HCT116 (cell line): ENCODE results near the gene GRIK2. TPM values are rescaled to one million over a fixed set of nuclear protein-coding genes. Genes with fewer than 3 reads are reported as not detected.

Source experiments
- ATAC-seq: fragments of 200-7000 bp; cut with Tn5 transposase; 2 replicates; pipeline ENCODE4 v1.9.1; 2020; ENCODE audit warnings: mild to moderate bottlenecking, moderate library complexity
- BruUV-seq: library from RNA; stranded (reverse); fragments of 400-500 nt; replicated peaks from 2 replicates; lab custom pipeline; 2021; lab: Mats Ljungman, UMichigan
- CTCF ChIA-PET: fragments of 300-600 bp; sonication (Branson Sonifier 250); formaldehyde crosslinking; loops from one replicate; lab custom pipeline; 2021; ENCODE audit warnings: antibody characterized with exemption; lab: Charles Lee
- POLR2A ChIA-PET: fragments of 300-600, 350-600 bp; sonication (Branson Sonifier 250); formaldehyde crosslinking; loops from one replicate; lab custom pipeline; 2021; ENCODE audit warnings: antibody characterized with exemption; lab: Charles Lee
- RAD21 ChIA-PET, 2 experiments: fragments of 300-600 bp; sonication (Branson Sonifier 250); formaldehyde crosslinking; loops; one replicate each; lab custom pipeline; 2023; ENCODE audit warnings: low total read pairs in 2 of 2; ENCODE audit not compliant: uncharacterized antibody in 2 of 2, unreplicated experiment in 2 of 2, low non-redundant PET in 1 of 2; lab: Charles Lee
- DNase-seq: peaks from one replicate; pipeline ENCODE4 v3.0.0-alpha.2; 2010; ENCODE audit warnings: low read depth, low spot score
- H2AFZ ChIP-seq: fragments of 200-600 bp; shearing (Covaris generic), sonication (generic); 2 replicates; pipeline ENCODE4 v1.6.1; 2017; ENCODE audit warnings: low read depth, mixed run types, mixed read lengths, antibody characterized with exemption, low read length; ENCODE audit not compliant: poor library complexity, severe bottlenecking
- H3K27ac ChIP-seq: 2 replicates; pipeline ENCODE4 v1.5.1; 2012; ENCODE audit warnings: low read depth, low read length
- H3K27me3 ChIP-seq: fragments of 200-600 bp; sonication (generic); 2 replicates; pipeline ENCODE4 v1.6.1; 2016; ENCODE audit warnings: mixed run types, low read length, mixed read lengths; ENCODE audit not compliant: insufficient read depth
- H3K36me3 ChIP-seq, 2 experiments: fragments of 200-500 bp in 1 of 2; fragments of 200-600 bp in 1 of 2; sonication (Bioruptor generic) in 1 of 2; sonication (generic) in 1 of 2; 2 replicates each; pipeline versions ENCODE4 v1.5.1 to v1.6.1; 2014 to 2016; ENCODE audit warnings: low read length in 2 of 2, inconsistent platforms in 1 of 2, mixed read lengths in 1 of 2, mixed run types in 1 of 2; ENCODE audit not compliant: insufficient read depth in 2 of 2, control insufficient read depth in 1 of 2
- H3K4me1 ChIP-seq, 2 experiments: fragments of 200-600 bp in 1 of 2; sonication (generic) in 1 of 2; 2 replicates each; pipeline versions ENCODE4 v1.5.1 to v1.6.1; 2012 to 2017; ENCODE audit warnings: low read length in 2 of 2, inconsistent platforms in 1 of 2, mild to moderate bottlenecking in 1 of 2, mixed read lengths in 1 of 2, mixed run types in 1 of 2, moderate library complexity in 1 of 2; ENCODE audit not compliant: insufficient read depth in 2 of 2, control insufficient read depth in 1 of 2
- H3K4me2 ChIP-seq: fragments of 200-600 bp; sonication (generic); 2 replicates; pipeline ENCODE4 v1.6.1; 2017; ENCODE audit warnings: mixed run types, low read length, mixed read lengths
- H3K4me3 ChIP-seq, 2 experiments: fragments of 200-600 bp in 1 of 2; sonication (generic) in 1 of 2; replicated peaks in 1 of 2; 2 replicates each; pipeline ENCODE4 v1.5.1; 2011 to 2016; ENCODE audit warnings: low read length in 2 of 2, control low read depth in 1 of 2, low read depth in 1 of 2, mild to moderate bottlenecking in 1 of 2, mixed read lengths in 1 of 2, mixed run types in 1 of 2
- H3K79me2 ChIP-seq: fragments of 200-600 bp; sonication (generic); 2 replicates; pipeline ENCODE4 v1.6.1; 2017; ENCODE audit warnings: mild to moderate bottlenecking, mixed run types, low read length, moderate library complexity, mixed read lengths; ENCODE audit not compliant: insufficient read depth
- H3K9ac ChIP-seq: fragments of 200-600 bp; sonication (generic); 2 replicates; pipeline ENCODE4 v1.6.1; 2016; ENCODE audit warnings: low read length, mixed read lengths
- H3K9me2 ChIP-seq: fragments of 200-600 bp; sonication (generic), shearing (Covaris generic); 2 replicates; pipeline ENCODE4 v1.6.1; 2017; ENCODE audit warnings: mixed run types, mild to moderate bottlenecking, moderate library complexity; ENCODE audit not compliant: insufficient read depth
- H3K9me3 ChIP-seq, 2 experiments: fragments of 200-500 bp in 1 of 2; fragments of 200-600 bp in 1 of 2; sonication (Bioruptor generic) in 1 of 2; sonication (generic) in 1 of 2; 2 replicates each; pipeline ENCODE4 v1.6.1; 2014 to 2017; ENCODE audit warnings: low read length in 2 of 2, mixed read lengths in 2 of 2, inconsistent platforms in 1 of 2, low read depth in 1 of 2, mild to moderate bottlenecking in 1 of 2, mixed run types in 1 of 2, moderate library complexity in 1 of 2; ENCODE audit not compliant: control insufficient read depth in 1 of 2, insufficient read depth in 1 of 2
- H4K20me1 ChIP-seq: fragments of 200-600 bp; sonication (generic), shearing (Covaris generic); 2 replicates; pipeline ENCODE4 v1.6.1; 2017; ENCODE audit warnings: mixed run types, mild to moderate bottlenecking, moderate library complexity; ENCODE audit not compliant: insufficient read depth
- CBX3 ChIP-seq: IDR thresholded peaks from 2 replicates; pipeline ENCODE4 v1.6.1; 2012; ENCODE audit warnings: low read depth
- CEBPB ChIP-seq: IDR thresholded peaks from 2 replicates; pipeline ENCODE4 v1.6.1; 2012; ENCODE audit warnings: low read depth
- EGR1 ChIP-seq: IDR thresholded peaks from 2 replicates; pipeline ENCODE4 v1.6.1; 2012; ENCODE audit warnings: low read depth
- POLR2A ChIP-seq: IDR thresholded peaks from 2 replicates; pipeline ENCODE4 v1.7.0; 2011; ENCODE audit warnings: borderline replicate concordance; ENCODE audit not compliant: insufficient read depth, insufficient read length; ENCODE audit errors: extremely low read depth
- POLR2AphosphoS5 ChIP-seq: IDR thresholded peaks from 2 replicates; pipeline ENCODE4 v1.6.1; 2011; ENCODE audit warnings: mild to moderate bottlenecking, low read depth, low read length, moderate library complexity
- YY1 ChIP-seq: IDR thresholded peaks from 2 replicates; pipeline ENCODE4 v1.6.1; 2011; ENCODE audit warnings: low read length, low read depth, moderate library complexity, mild to moderate bottlenecking; ENCODE audit not compliant: insufficient replicate concordance; ENCODE audit errors: extremely low read depth
- ZBTB33 ChIP-seq: IDR thresholded peaks from 2 replicates; pipeline ENCODE4 v1.6.1; 2011; ENCODE audit warnings: mild to moderate bottlenecking, low read length, moderate library complexity; ENCODE audit not compliant: insufficient replicate concordance; ENCODE audit errors: extremely low read depth
- ZFX ChIP-seq: fragments of 450-650 bp; IDR thresholded peaks from 2 replicates; pipeline ENCODE4 v1.6.1; 2017
- intact Hi-C: fragments of 100-400 bp; cut with micrococcal nuclease; formaldehyde crosslinking; loops from 2 replicates; pipeline ENCODE4 v1.10.0; 2022
- total RNA-seq: library from RNA; stranded (reverse); gene quantifications from one replicate; pipeline ENCODE4 v1.2.1, GENCODE V29; 2021; ENCODE audit not compliant: unreplicated experiment
- TF ChIP-seq, protein P1 (sequence below): IDR thresholded peaks from 2 replicates; pipeline ENCODE4 v1.6.1; 2012
- TF ChIP-seq, protein P2 (sequence below): IDR thresholded peaks from 2 replicates; pipeline ENCODE4 v1.6.1; 2012

The GRIK2 gene
- total RNA-seq, 1 experiment from 2014 or later: 0.64 TPM

GRCh38 chr6:101932704-101933103 lies 539.2 kb downstream of the GRIK2 start:
- intact Hi-C loops: no loop called here
- POLR2A ChIA-PET: no interaction called here
- CTCF ChIA-PET: no interaction called here
- Histone ChIP-seq H3K4me3 (no peak overlapping the region), H3K36me3 (no peaks in the 10 kb centered on the region), H4K20me1 (no peaks in the 10 kb centered on the region), H3K27me3 (no peaks in the 10 kb centered on the region), H3K4me1 (no peaks in the 10 kb centered on the region), H3K27ac (no peak overlapping the region), H3K9me2 (no peaks in the 10 kb centered on the region), H3K79me2 (no peaks in the 10 kb centered on the region)
- RAD21 ChIA-PET: no interaction called here
- TF ChIP-seq YY1 (no peak), ZFX (no peak), POLR2AphosphoS5 (no peak), ZBTB33 (no peak), CEBPB (no peak), CBX3 (no peak), POLR2A (no peak), EGR1 (no peak)
- TF ChIP-seq, protein P1, sequence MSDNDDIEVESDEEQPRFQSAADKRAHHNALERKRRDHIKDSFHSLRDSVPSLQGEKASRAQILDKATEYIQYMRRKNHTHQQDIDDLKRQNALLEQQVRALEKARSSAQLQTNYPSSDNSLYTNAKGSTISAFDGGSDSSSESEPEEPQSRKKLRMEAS: no peak
- TF ChIP-seq, protein P2, sequence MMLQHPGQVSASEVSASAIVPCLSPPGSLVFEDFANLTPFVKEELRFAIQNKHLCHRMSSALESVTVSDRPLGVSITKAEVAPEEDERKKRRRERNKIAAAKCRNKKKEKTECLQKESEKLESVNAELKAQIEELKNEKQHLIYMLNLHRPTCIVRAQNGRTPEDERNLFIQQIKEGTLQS: no peak
- TF ChIP-seq, all 23 proteins: peak for 0
- BruUV-seq: no TSS peak
- Histone ChIP-seq H2AFZ (no peak overlapping the region), H3K9me3 (no peaks in the 10 kb centered on the region), H3K9ac (no peak overlapping the region), H3K4me2 (no peak overlapping the region)
- no peak for DNase-seq
- ATAC-seq: no peak
